HCT116 (cell line): ENCODE data around the gene DNASE2B. TPM values are rescaled to one million over a fixed set of nuclear protein-coding genes. Genes with fewer than 3 reads are reported as not detected.

Experiments
- ATAC-seq: fragments of 200-7000 bp; cut with Tn5 transposase; 2 replicates; pipeline ENCODE4 v1.9.1; 2020; ENCODE audit warnings: mild to moderate bottlenecking, moderate library complexity
- BruUV-seq: library from RNA; stranded (reverse); fragments of 400-500 nt; replicated peaks from 2 replicates; lab custom pipeline; 2021; lab: Mats Ljungman, UMichigan
- CTCF ChIA-PET: fragments of 300-600 bp; sonication (Branson Sonifier 250); formaldehyde crosslinking; loops from one replicate; lab custom pipeline; 2021; ENCODE audit warnings: antibody characterized with exemption; lab: Charles Lee
- POLR2A ChIA-PET: fragments of 300-600, 350-600 bp; sonication (Branson Sonifier 250); formaldehyde crosslinking; loops from one replicate; lab custom pipeline; 2021; ENCODE audit warnings: antibody characterized with exemption; lab: Charles Lee
- RAD21 ChIA-PET, 2 experiments: fragments of 300-600 bp; sonication (Branson Sonifier 250); formaldehyde crosslinking; loops; one replicate each; lab custom pipeline; 2023; ENCODE audit warnings: low total read pairs in 2 of 2; ENCODE audit not compliant: uncharacterized antibody in 2 of 2, unreplicated experiment in 2 of 2, low non-redundant PET in 1 of 2; lab: Charles Lee
- DNase-seq: peaks from one replicate; pipeline ENCODE4 v3.0.0-alpha.2; 2010; ENCODE audit warnings: low read depth, low spot score
- H2AFZ ChIP-seq: fragments of 200-600 bp; shearing (Covaris generic), sonication (generic); 2 replicates; pipeline ENCODE4 v1.6.1; 2017; ENCODE audit warnings: low read depth, mixed run types, mixed read lengths, antibody characterized with exemption, low read length; ENCODE audit not compliant: poor library complexity, severe bottlenecking
- H3K27ac ChIP-seq: 2 replicates; pipeline ENCODE4 v1.5.1; 2012; ENCODE audit warnings: low read depth, low read length
- H3K27me3 ChIP-seq: fragments of 200-600 bp; sonication (generic); 2 replicates; pipeline ENCODE4 v1.6.1; 2016; ENCODE audit warnings: mixed run types, low read length, mixed read lengths; ENCODE audit not compliant: insufficient read depth
- H3K36me3 ChIP-seq, 2 experiments: fragments of 200-500 bp in 1 of 2; fragments of 200-600 bp in 1 of 2; sonication (Bioruptor generic) in 1 of 2; sonication (generic) in 1 of 2; 2 replicates each; pipeline versions ENCODE4 v1.5.1 to v1.6.1; 2014 to 2016; ENCODE audit warnings: low read length in 2 of 2, inconsistent platforms in 1 of 2, mixed read lengths in 1 of 2, mixed run types in 1 of 2; ENCODE audit not compliant: insufficient read depth in 2 of 2, control insufficient read depth in 1 of 2
- H3K4me1 ChIP-seq, 2 experiments: fragments of 200-600 bp in 1 of 2; sonication (generic) in 1 of 2; 2 replicates each; pipeline versions ENCODE4 v1.5.1 to v1.6.1; 2012 to 2017; ENCODE audit warnings: low read length in 2 of 2, inconsistent platforms in 1 of 2, mild to moderate bottlenecking in 1 of 2, mixed read lengths in 1 of 2, mixed run types in 1 of 2, moderate library complexity in 1 of 2; ENCODE audit not compliant: insufficient read depth in 2 of 2, control insufficient read depth in 1 of 2
- H3K4me2 ChIP-seq: fragments of 200-600 bp; sonication (generic); 2 replicates; pipeline ENCODE4 v1.6.1; 2017; ENCODE audit warnings: mixed run types, low read length, mixed read lengths
- H3K4me3 ChIP-seq, 2 experiments: fragments of 200-600 bp in 1 of 2; sonication (generic) in 1 of 2; replicated peaks in 1 of 2; 2 replicates each; pipeline ENCODE4 v1.5.1; 2011 to 2016; ENCODE audit warnings: low read length in 2 of 2, control low read depth in 1 of 2, low read depth in 1 of 2, mild to moderate bottlenecking in 1 of 2, mixed read lengths in 1 of 2, mixed run types in 1 of 2
- H3K79me2 ChIP-seq: fragments of 200-600 bp; sonication (generic); 2 replicates; pipeline ENCODE4 v1.6.1; 2017; ENCODE audit warnings: mild to moderate bottlenecking, mixed run types, low read length, moderate library complexity, mixed read lengths; ENCODE audit not compliant: insufficient read depth
- H3K9ac ChIP-seq: fragments of 200-600 bp; sonication (generic); 2 replicates; pipeline ENCODE4 v1.6.1; 2016; ENCODE audit warnings: low read length, mixed read lengths
- H3K9me2 ChIP-seq: fragments of 200-600 bp; sonication (generic), shearing (Covaris generic); 2 replicates; pipeline ENCODE4 v1.6.1; 2017; ENCODE audit warnings: mixed run types, mild to moderate bottlenecking, moderate library complexity; ENCODE audit not compliant: insufficient read depth
- H3K9me3 ChIP-seq, 2 experiments: fragments of 200-500 bp in 1 of 2; fragments of 200-600 bp in 1 of 2; sonication (Bioruptor generic) in 1 of 2; sonication (generic) in 1 of 2; 2 replicates each; pipeline ENCODE4 v1.6.1; 2014 to 2017; ENCODE audit warnings: low read length in 2 of 2, mixed read lengths in 2 of 2, inconsistent platforms in 1 of 2, low read depth in 1 of 2, mild to moderate bottlenecking in 1 of 2, mixed run types in 1 of 2, moderate library complexity in 1 of 2; ENCODE audit not compliant: control insufficient read depth in 1 of 2, insufficient read depth in 1 of 2
- H4K20me1 ChIP-seq: fragments of 200-600 bp; sonication (generic), shearing (Covaris generic); 2 replicates; pipeline ENCODE4 v1.6.1; 2017; ENCODE audit warnings: mixed run types, mild to moderate bottlenecking, moderate library complexity; ENCODE audit not compliant: insufficient read depth
- ATF3 ChIP-seq: IDR thresholded peaks from 2 replicates; pipeline ENCODE4 v1.6.1; 2012
- CBX3 ChIP-seq: IDR thresholded peaks from 2 replicates; pipeline ENCODE4 v1.6.1; 2012; ENCODE audit warnings: low read depth
- CEBPB ChIP-seq: IDR thresholded peaks from 2 replicates; pipeline ENCODE4 v1.6.1; 2012; ENCODE audit warnings: low read depth
- ELF1 ChIP-seq: IDR thresholded peaks from 2 replicates; pipeline ENCODE4 v1.6.1; 2012; ENCODE audit warnings: low read depth, borderline replicate concordance
- EZH2 ChIP-seq: fragments of 200-600 bp; sonication (generic); IDR thresholded peaks from 2 replicates; pipeline ENCODE4 v1.6.1; 2017; ENCODE audit warnings: antibody characterized with exemption, mixed run types
- EZH2phosphoT487 ChIP-seq: fragments of 200-600 bp; IDR thresholded peaks from 2 replicates; pipeline ENCODE4 v1.6.1; 2018; ENCODE audit warnings: antibody characterized with exemption, borderline replicate concordance
- FOSL1 ChIP-seq: IDR thresholded peaks from 2 replicates; pipeline ENCODE4 v1.6.1; 2012; ENCODE audit warnings: low read depth
- JUND ChIP-seq: IDR thresholded peaks from 2 replicates; pipeline ENCODE4 v1.6.1; 2012
- MAX ChIP-seq: IDR thresholded peaks from 2 replicates; pipeline ENCODE4 v1.6.1; 2012
- POLR2A ChIP-seq: IDR thresholded peaks from 2 replicates; pipeline ENCODE4 v1.7.0; 2011; ENCODE audit warnings: borderline replicate concordance; ENCODE audit not compliant: insufficient read depth, insufficient read length; ENCODE audit errors: extremely low read depth
- POLR2AphosphoS5 ChIP-seq: IDR thresholded peaks from 2 replicates; pipeline ENCODE4 v1.6.1; 2011; ENCODE audit warnings: mild to moderate bottlenecking, low read depth, low read length, moderate library complexity
- REST ChIP-seq: IDR thresholded peaks from 2 replicates; pipeline ENCODE4 v1.6.1; 2012; ENCODE audit warnings: low read depth
- SIN3A ChIP-seq: IDR thresholded peaks from 2 replicates; pipeline ENCODE4 v1.6.1; 2012; ENCODE audit warnings: low read depth
- SP1 ChIP-seq: IDR thresholded peaks from 2 replicates; pipeline ENCODE4 v1.6.1; 2012; ENCODE audit warnings: low read depth
- SRF ChIP-seq: IDR thresholded peaks from 2 replicates; pipeline ENCODE4 v1.6.1; 2012; ENCODE audit warnings: low read depth
- YY1 ChIP-seq: IDR thresholded peaks from 2 replicates; pipeline ENCODE4 v1.6.1; 2011; ENCODE audit warnings: low read length, low read depth, moderate library complexity, mild to moderate bottlenecking; ENCODE audit not compliant: insufficient replicate concordance; ENCODE audit errors: extremely low read depth
- ZBTB33 ChIP-seq: IDR thresholded peaks from 2 replicates; pipeline ENCODE4 v1.6.1; 2011; ENCODE audit warnings: mild to moderate bottlenecking, low read length, moderate library complexity; ENCODE audit not compliant: insufficient replicate concordance; ENCODE audit errors: extremely low read depth
- ZFX ChIP-seq: fragments of 450-650 bp; IDR thresholded peaks from 2 replicates; pipeline ENCODE4 v1.6.1; 2017
- ZNF274 ChIP-seq: fragments of 200-500 bp; sonication (Bioruptor generic); IDR thresholded peaks from 2 replicates; pipeline ENCODE4 v1.6.1; 2014; ENCODE audit warnings: mild to moderate bottlenecking, low read depth, low read length, inconsistent platforms
- intact Hi-C: fragments of 100-400 bp; cut with micrococcal nuclease; formaldehyde crosslinking; loops from 2 replicates; pipeline ENCODE4 v1.10.0; 2022
- total RNA-seq: library from RNA; stranded (reverse); gene quantifications from one replicate; pipeline ENCODE4 v1.2.1, GENCODE V29; 2021; ENCODE audit not compliant: unreplicated experiment

DNASE2B gene
- total RNA-seq, 1 experiment from 2014 or later, result 0.42 TPM

GRCh38 chr1:84402060-84402459 is 3.8 kb downstream of the DNASE2B start:
- no peak overlapping the region for H3K4me3 ChIP-seq
- H3K27me3 ChIP-seq, result no peaks in the 10 kb centered on the region
- H3K79me2 ChIP-seq, result no peaks in the 10 kb centered on the region
- no peak overlapping the region for H3K9ac ChIP-seq
- H3K4me1 ChIP-seq, result peaks cover 12 to 27% of the 10 kb centered on the region in 2 experiments
- POLR2A ChIA-PET, result interaction anchor here (1.2 kb wide), 1 partner anchor 11 kb away, joined by 3 read pairs; no protein-coding TSS in a partner anchor
- no peaks in the 10 kb centered on the region for H3K9me3 ChIP-seq
- no peaks in the 10 kb centered on the region; a peak in 1 of 4 replicates for H3K36me3 ChIP-seq
- no peaks in the 10 kb centered on the region for H4K20me1 ChIP-seq
- ATAC-seq (no peak), DNase-seq (no peak)
- no peak overlapping the region for H3K27ac ChIP-seq
- H3K4me2 ChIP-seq, result no peak overlapping the region
- CTCF ChIA-PET, result no interaction called here
- RAD21 ChIA-PET, result no interaction called here
- no peak overlapping the region for H2AFZ ChIP-seq
- TF ChIP-seq CBX3 (peak; percentile 71), FOSL1 (peak; percentile 71), ZBTB33 (no peak), YY1 (no peak), SRF (no peak), POLR2AphosphoS5 (no peak), EZH2phosphoT487 (no peak), ATF3 (peak; percentile 40; the same call in 1 of the 2 replicates), SP1 (peak; percentile 70), ELF1 (no peak), EZH2 (no peak), ZNF274 (no peak), POLR2A (no peak), CEBPB (0 out of 2 replicates have a peak, but pooled peaks have one; percentile 23), ZFX (no peak), JUND (peak; percentile 55), SIN3A (0 out of 2 replicates have a peak, but pooled peaks have one; percentile 15), REST (no peak), MAX (peak; percentile 69)
- intact Hi-C loops, result no loop called here
- BruUV-seq, result no TSS peak
- H3K9me2 ChIP-seq, result no peaks in the 10 kb centered on the region
